H1 (cell line): ENCODE data around the gene DDX23. TPM values are rescaled to one million over a fixed set of nuclear protein-coding genes. Genes with fewer than 3 reads are reported as not detected.
A peak's percentile ranks its signal among the peaks of the same experiment; 100 is the strongest.

Experiments used
- CTCF ChIA-PET: fragments of 300-600 bp; sonication (Branson Sonifier 250); formaldehyde crosslinking; loops from one replicate; lab custom pipeline; 2021; ENCODE audit not compliant: partially characterized antibody; lab: Charles Lee
- POLR2A ChIA-PET: fragments of 300-600 bp; sonication (Branson Sonifier 250); formaldehyde crosslinking; loops from one replicate; lab custom pipeline; 2021; ENCODE audit warnings: inconsistent platforms; ENCODE audit not compliant: partially characterized antibody; lab: Charles Lee
- DNase-seq, 2 experiments: peaks; one replicate each; pipeline versions ENCODE4 v3.0.0 to v3.0.0-alpha.2; 2010 to 2022; ENCODE audit warnings: low spot score in 2 of 2, low read depth in 1 of 2, mixed read lengths in 1 of 2
- FAIRE-seq: peaks from 2 replicates; lab custom pipeline; 2011; peaks lifted over from hg19 to GRCh38; lab: Jason Lieb, UNC
- H2AFZ ChIP-seq: 2 replicates; pipeline ENCODE4 v1.8.1; 2012; ENCODE audit warnings: low read length, inconsistent platforms
- H2AK5ac ChIP-seq: 2 replicates; pipeline ENCODE4 v1.6.1; 2013; ENCODE audit warnings: low read depth, low read length
- H2BK120ac ChIP-seq: replicated peaks from 2 replicates; pipeline ENCODE3; 2013; ENCODE audit warnings: low read depth, low read length, inconsistent platforms
- H2BK12ac ChIP-seq: 2 replicates; pipeline ENCODE4 v1.6.1; 2013; ENCODE audit warnings: low read depth, low read length
- H2BK15ac ChIP-seq: 2 replicates; pipeline ENCODE4 v1.6.1; 2013; ENCODE audit warnings: low read length
- H2BK20ac ChIP-seq: 2 replicates; pipeline ENCODE4 v1.6.1; 2013; ENCODE audit warnings: low read length
- H2BK5ac ChIP-seq: 2 replicates; pipeline ENCODE4 v1.6.1; 2013; ENCODE audit warnings: low read depth, low read length
- H3K14ac ChIP-seq: 2 replicates; pipeline ENCODE4 v1.6.1; 2013; ENCODE audit warnings: inconsistent platforms; ENCODE audit not compliant: insufficient read length
- H3K18ac ChIP-seq: 2 replicates; pipeline ENCODE4 v1.6.1; 2013; ENCODE audit warnings: low read length; ENCODE audit errors: extremely low read depth
- H3K23ac ChIP-seq: 2 replicates; pipeline ENCODE4 v1.6.1; 2013; ENCODE audit warnings: inconsistent platforms; ENCODE audit not compliant: insufficient read length
- H3K23me2 ChIP-seq: 2 replicates; pipeline ENCODE4 v1.6.1; 2013; ENCODE audit warnings: low read depth, low read length
- H3K27ac ChIP-seq: 2 replicates; pipeline ENCODE4 v1.6.1; 2011; ENCODE audit warnings: low read depth, low read length, inconsistent platforms
- H3K27me3 ChIP-seq, 4 experiments: replicated peaks in 1 of 4; 1 replicate in 1 of 4; 2 replicates in 3 of 4; pipeline versions ENCODE4 v1.6.1 to v1.8.1; 2011 to 2013; ENCODE audit warnings: low read length in 3 of 4, mild to moderate bottlenecking in 3 of 4, inconsistent platforms in 2 of 4, mixed read lengths in 2 of 4, moderate library complexity in 1 of 4; ENCODE audit not compliant: control insufficient read depth in 3 of 4, insufficient read depth in 3 of 4; ENCODE audit errors: extremely low read depth in 1 of 4
- H3K36me3 ChIP-seq, 4 experiments: 2 replicates each; pipeline versions ENCODE4 v1.6.1 to v1.8.1; 2011 to 2013; ENCODE audit warnings: mild to moderate bottlenecking in 4 of 4, low read length in 3 of 4, moderate library complexity in 2 of 4, control low read depth in 1 of 4, inconsistent platforms in 1 of 4; ENCODE audit not compliant: insufficient read depth in 4 of 4, control insufficient read depth in 2 of 4
- H3K4ac ChIP-seq: replicated peaks from 2 replicates; pipeline ENCODE3; 2013; ENCODE audit warnings: low read length, low read depth, mixed read lengths, inconsistent platforms; ENCODE audit not compliant: insufficient read length
- H3K4me1 ChIP-seq, 4 experiments: replicated peaks in 1 of 4; 1 replicate in 1 of 4; 2 replicates in 3 of 4; pipeline versions ENCODE4 v1.6.1 to v1.8.1; 2011 to 2013; ENCODE audit warnings: low read length in 3 of 4, inconsistent platforms in 2 of 4, mixed read lengths in 1 of 4; ENCODE audit not compliant: insufficient read depth in 4 of 4, control insufficient read depth in 3 of 4
- H3K4me2 ChIP-seq, 2 experiments: 2 replicates each; pipeline versions ENCODE4 v1.6.1 to v1.8.1; 2011 to 2013; ENCODE audit warnings: low read depth in 2 of 2, low read length in 2 of 2, control low read depth in 1 of 2, inconsistent platforms in 1 of 2, mild to moderate bottlenecking in 1 of 2; ENCODE audit not compliant: insufficient read depth in 1 of 2
- H3K4me3 ChIP-seq, 4 experiments: fragments of 200-600, 300-600 bp in 1 of 4; sonication (generic), shearing (Covaris generic), sonication (Bioruptor Twin) in 1 of 4; 2 replicates each; pipeline versions ENCODE4 v1.5.1 to v1.8.1; 2011 to 2016; ENCODE audit warnings: low read length in 4 of 4, low read depth in 3 of 4, control low read depth in 2 of 4, inconsistent platforms in 2 of 4, mild to moderate bottlenecking in 2 of 4, mixed read lengths in 1 of 4, moderate library complexity in 1 of 4; ENCODE audit not compliant: insufficient read depth in 2 of 4; ENCODE audit errors: extremely low read depth in 1 of 4
- H3K56ac ChIP-seq: replicated peaks from 2 replicates; pipeline ENCODE3; 2013; ENCODE audit warnings: low read depth, mild to moderate bottlenecking, mixed read lengths, low read length, inconsistent platforms; ENCODE audit not compliant: insufficient read length
- H3K79me1 ChIP-seq: 2 replicates; pipeline ENCODE4 v1.6.1; 2013; ENCODE audit warnings: low read depth, low read length, control low read depth
- H3K79me2 ChIP-seq, 2 experiments: 2 replicates each; pipeline versions ENCODE4 v1.6.1 to v1.8.1; 2012 to 2013; ENCODE audit warnings: low read length in 2 of 2, mild to moderate bottlenecking in 2 of 2, inconsistent platforms in 1 of 2; ENCODE audit not compliant: insufficient read depth in 2 of 2, control insufficient read depth in 1 of 2
- H3K9ac ChIP-seq, 4 experiments: replicated peaks in 1 of 4; 1 replicate in 1 of 4; 2 replicates in 3 of 4; pipeline versions ENCODE4 v1.6.1 to v1.8.1; 2011 to 2013; ENCODE audit warnings: low read depth in 3 of 4, low read length in 3 of 4, control low read depth in 2 of 4, mild to moderate bottlenecking in 2 of 4, moderate library complexity in 2 of 4, inconsistent platforms in 1 of 4; ENCODE audit errors: extremely low read depth in 1 of 4
- H3K9me3 ChIP-seq, 2 experiments: 2 replicates each; pipeline versions ENCODE4 v1.6.1 to v1.8.1; 2012 to 2013; ENCODE audit warnings: mild to moderate bottlenecking in 2 of 2, moderate library complexity in 2 of 2, control low read depth in 1 of 2, inconsistent platforms in 1 of 2, low read depth in 1 of 2, low read length in 1 of 2, mixed read lengths in 1 of 2; ENCODE audit not compliant: insufficient read depth in 2 of 2
- H4K20me1 ChIP-seq, 2 experiments: replicated peaks in 1 of 2; 2 replicates each; pipeline versions ENCODE3 to v1.8.1; 2011 to 2013; ENCODE audit warnings: inconsistent platforms in 2 of 2, low read length in 2 of 2, mild to moderate bottlenecking in 1 of 2; ENCODE audit not compliant: insufficient read depth in 2 of 2, control insufficient read depth in 1 of 2
- H4K5ac ChIP-seq: 2 replicates; pipeline ENCODE4 v1.6.1; 2013; ENCODE audit warnings: low read length, low read depth, mixed read lengths, inconsistent platforms; ENCODE audit not compliant: insufficient read length
- H4K8ac ChIP-seq: 2 replicates; pipeline ENCODE4 v1.8.0; 2013; ENCODE audit warnings: mild to moderate bottlenecking, moderate library complexity, low read length, inconsistent platforms; ENCODE audit not compliant: insufficient read depth; ENCODE audit errors: extremely low read depth
- H4K91ac ChIP-seq: replicated peaks from 2 replicates; pipeline ENCODE3; 2013; ENCODE audit warnings: low read length, mixed read lengths, inconsistent platforms; ENCODE audit not compliant: insufficient read length
- EGR1 ChIP-seq: IDR thresholded peaks from 2 replicates; pipeline ENCODE4 v1.6.1; 2011; ENCODE audit warnings: low read depth, low read length, borderline replicate concordance
- FOSL1 ChIP-seq: IDR thresholded peaks from 2 replicates; pipeline ENCODE4 v1.6.1; 2011; ENCODE audit warnings: mild to moderate bottlenecking, low read depth, low read length, moderate library complexity; ENCODE audit not compliant: insufficient read depth
- MAFK ChIP-seq: IDR thresholded peaks from 2 replicates; pipeline ENCODE4 v1.6.1; 2012; ENCODE audit warnings: low read depth, mild to moderate bottlenecking, improper control_type of control experiment, low read length
- RNF2 ChIP-seq: fragments of 200-900, 300-1000 bp; sonication (generic); IDR thresholded peaks from 2 replicates; pipeline ENCODE4 v1.7.1; 2016; ENCODE audit warnings: borderline replicate concordance, low read depth, mild to moderate bottlenecking, antibody characterized with exemption, low read length; ENCODE audit not compliant: poor library complexity, severe bottlenecking; ENCODE audit errors: missing control alignments
- SP4 ChIP-seq: IDR thresholded peaks from 2 replicates; pipeline ENCODE4 v1.6.1; 2012; ENCODE audit warnings: low read length, inconsistent platforms
- TAF1 ChIP-seq: IDR thresholded peaks from 2 replicates; pipeline ENCODE4 v1.6.1; 2011; ENCODE audit warnings: mild to moderate bottlenecking, low read depth, low read length
- ZNF274 ChIP-seq: IDR thresholded peaks from 2 replicates; pipeline ENCODE4 v1.7.0; 2012; ENCODE audit warnings: low read length, borderline replicate concordance; ENCODE audit errors: extremely low read depth
- WGBS, 2 experiments: shearing (Covaris generic) in 1 of 2; methylation state at CpG; one replicate each; pipeline versions ENCODE4 v1.1.6 to v1.1.7; 2013 to 2015; ENCODE audit warnings: low lambda C conversion rate in 2 of 2, mixed read lengths in 2 of 2, inconsistent platforms in 1 of 2, low coverage in 1 of 2, missing lambda C conversion rate in 1 of 2; ENCODE audit not compliant: insufficient replicate concordance in 2 of 2, insufficient coverage in 1 of 2, insufficient read length in 1 of 2; ENCODE audit errors: extremely low coverage in 1 of 2, missing lambda C conversion rate in 1 of 2; 5-methylcytosine and 5-hydroxymethylcytosine counted together
- polyA plus RNA-seq, 7 experiments: library from polyadenylated mRNA; depleted of rRNA in 3 of 7; stranded (reverse) in 5 of 7; unstranded in 2 of 7; fragments of >200 nt in 5 of 7; fragments of 200-250 nt in 2 of 7; gene quantifications; 1 replicate in 5 of 7; 2 replicates in 1 of 7; 4 replicates in 1 of 7; pipeline versions ENCODE4 v1.2.1 to v1.2.3, GENCODE V29; 2011 to 2013; ENCODE audit warnings: missing spikeins in 2 of 7, mixed read lengths in 2 of 7
- total RNA-seq: library from RNA; stranded (reverse); fragmentation: NEBNext Ultra II Directional; extraction: Animal tissue kit (Norgen Biotek cat#: 25700); gene quantifications from 2 replicates; pipeline ENCODE4 v1.2.1, GENCODE V29; 2021

DDX23 gene
- total and polyA plus RNA-seq, 2 of the 8 experiments (the other 6 are each of a cell fraction or from before 2014, with no cell fraction given), result 43.5 to 107 TPM

DNA sequence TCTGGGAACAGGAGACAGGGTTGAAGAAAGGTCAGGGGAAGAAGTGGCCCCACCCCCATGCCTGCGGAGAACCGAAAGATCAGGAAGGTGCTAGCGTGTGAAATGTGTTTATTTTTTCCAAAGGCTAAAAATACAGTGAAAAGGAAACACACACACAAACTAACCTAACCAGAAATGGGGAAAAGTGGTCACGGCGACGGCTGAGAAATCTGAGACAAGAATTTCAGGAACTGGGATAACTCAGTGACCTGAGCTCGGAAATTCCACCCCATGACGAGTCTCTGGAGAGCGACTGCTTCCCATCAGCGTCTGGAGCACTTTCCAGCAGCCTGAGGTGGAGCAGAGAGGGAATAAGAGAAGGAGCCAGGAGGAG is 30.3 kb upstream of the DDX23 start:
- Histone ChIP-seq H2AK5ac (no peak overlapping the region), H3K79me1 (no peaks in the 10 kb centered on the region), H2BK12ac (0 out of 2 replicates have a peak overlapping the region, but pooled peaks have one; percentile 33), H4K20me1 (no peaks in the 10 kb centered on the region), H4K5ac (no peak overlapping the region), H3K23ac (no peak overlapping the region), H3K4ac (no peak overlapping the region), H3K4me2 (peak overlapping the region; percentile 62 to 77), H4K91ac (no peak overlapping the region), H3K4me1 (peaks cover 15 to 25% (median 19%) of the 10 kb centered on the region in 4 experiments), H3K9me3 (no peaks in the 10 kb centered on the region), H2BK120ac (no peak overlapping the region), H3K4me3 (peak overlapping the region in 3 of 4 experiments; percentile 14 to 40 (median 29); a peak in 6 of 8 replicates), H2BK20ac (no peak overlapping the region), H3K9ac (peak overlapping the region in 1 of 4 experiments; percentile 28; a peak in 1 of 7 replicates), H3K14ac (no peak overlapping the region), H4K8ac (no peak overlapping the region), H3K36me3 (no peaks in the 10 kb centered on the region), H2AFZ (peak overlapping the region; percentile 5; the same call in 1 of the 2 replicates), H2BK15ac (0 out of 2 replicates have a peak overlapping the region, but pooled peaks have one; percentile 5), H2BK5ac (peak overlapping the region; percentile 37; the same call in 1 of the 2 replicates), H3K18ac (peak overlapping the region; percentile 66; the same call in 1 of the 2 replicates), H3K79me2 (no peaks in the 10 kb centered on the region), H3K27me3 (no peaks in the 10 kb centered on the region), H3K56ac (no peak overlapping the region), H3K27ac (no peak overlapping the region), H3K23me2 (no peaks in the 10 kb centered on the region; the same call in none of the 2 replicates)
- WGBS, 2 experiments, result 18% methylated on average over 10 of the region's 10 CpGs; no CpG with 5 or more reads in 1 of the 2 experiments
- ChIA-PET CTCF (interaction anchor here (0.7 to 20.7 kb wide), 8 partner anchors 9 to 114 kb away, joined by 3 to 678 read pairs (median 4); partner anchors contain the start of genes DDX23, RND1 and WNT10B), POLR2A (interaction anchor here (1.3 to 23.7 kb wide), 3 partner anchors 9 to 22 kb away, joined by 3 to 651 read pairs (median 13); partner anchors contain the start of genes DDX23 and RND1)
- TF ChIP-seq RNF2 (no peak), MAFK (no peak), ZNF274 (no peak), TAF1 (0 out of 2 replicates have a peak, but pooled peaks have one; percentile 15), EGR1 (no peak), FOSL1 (no peak), SP4 (no peak)
- DNase-seq (no peak), FAIRE-seq (no peak)
